ENCODE measurements around the gene EVA1B. TPM values are rescaled to one million over a fixed set of nuclear protein-coding genes. Genes with fewer than 3 reads are reported as not detected.

Gene EVA1B
- total and polyA plus RNA-seq, 2 donors (not counting 3 experiments of a cell fraction or from before 2014, with no cell fraction given) = 64.7 to 132 TPM

DNA sequence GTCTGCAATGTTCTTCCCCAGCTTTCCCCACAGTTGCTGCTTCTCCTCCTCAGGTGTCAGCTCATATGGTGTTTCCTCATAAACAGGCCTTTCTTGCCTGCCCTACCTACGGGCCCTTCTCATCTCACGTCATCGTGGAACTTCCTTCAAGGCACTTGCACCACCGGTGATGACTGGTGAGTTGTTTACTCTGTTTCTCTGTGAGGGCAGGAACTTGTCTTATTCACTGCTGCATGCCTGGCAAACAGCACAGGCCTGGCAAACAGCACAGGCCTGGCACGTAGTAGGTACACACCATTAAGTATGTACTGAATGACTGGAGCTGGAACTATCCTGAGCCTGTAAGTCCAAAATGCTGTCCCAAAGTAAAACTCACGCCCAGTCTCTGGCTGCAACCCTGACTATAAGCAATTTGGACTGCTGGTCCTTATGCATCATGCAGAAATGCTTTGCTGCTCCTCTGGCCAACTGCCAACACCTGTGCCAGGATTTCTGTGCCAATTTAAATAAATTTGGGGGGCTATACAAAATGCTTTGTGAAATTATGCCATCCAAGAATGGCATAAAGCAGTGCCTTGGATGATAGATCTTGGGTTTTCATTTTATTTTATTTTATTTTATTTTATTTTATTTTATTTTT is 36.6 kb upstream of the EVA1B start:
- intact Hi-C loops (cut with micrococcal nuclease) = no loop called here
- peaks cover 0 to 22% of the 10 kb centered on the region in 2 experiments for H3K36me3 ChIP-seq (ENCODE audit: control insufficient read depth in 2 of 2, extremely low read depth in 1 of 2, insufficient read depth in 2 of 2, low read length in 2 of 2)
- CTCF ChIA-PET = interaction anchor here (0.9 to 1.6 kb wide), 6 partner anchors 9 to 60 kb away, joined by 3 to 10 read pairs (median 6); no protein-coding TSS in a partner anchor
- POLR2A ChIA-PET = no interaction called here
- no TSS peak for BruUV-seq (replicated peaks)
- H3K4me1 ChIP-seq (ENCODE audit: control insufficient read depth, extremely low read depth, insufficient read depth, low read length) = no peaks in the 10 kb centered on the region
- no peaks in the 10 kb centered on the region for H4K20me1 ChIP-seq (replicated peaks; ENCODE audit: control insufficient read depth, extremely low read depth, insufficient read depth, low read length)
- no peaks in the 10 kb centered on the region for H3K9me3 ChIP-seq (replicated peaks; ENCODE audit: control insufficient read depth, insufficient read depth, low read length)
- FAIRE-seq (no peak), DNase-seq (ENCODE audit: low read depth, low spot score) (no peak)
- H3K79me2 ChIP-seq (ENCODE audit: control insufficient read depth, insufficient read depth, low read length) = peaks cover 4% of the 10 kb centered on the region
- no peak overlapping the region for H3K4me2 ChIP-seq (ENCODE audit: insufficient read depth, low read length)
- H2AFZ ChIP-seq (ENCODE audit: low read depth, low read length) = no peak overlapping the region
- H3K27ac ChIP-seq (ENCODE audit: insufficient read depth, low read depth, low read length) = no peak overlapping the region
- no peaks in the 10 kb centered on the region for H3K9me1 ChIP-seq (replicated peaks; ENCODE audit: control insufficient read depth, extremely low read depth, insufficient read depth, low read length)
- dilution Hi-C loops (cut with MboI; ENCODE audit: extremely low pct_ligation_motif_present, low sequenced_read_pairs) = no loop called here
- no peak overlapping the region for H3K4me3 ChIP-seq (replicated peaks in 1 of 3; ENCODE audit: insufficient read depth in 1 of 3, low read depth in 1 of 3, low read length in 3 of 3)
- no peak for TF ChIP-seq JUN (IDR thresholded peaks at IDR 0.05; ENCODE audit: borderline replicate concordance, insufficient read depth, insufficient read length, low read depth)
- H3K27me3 ChIP-seq (ENCODE audit: control insufficient read depth in 2 of 2, insufficient read depth in 2 of 2, low read length in 2 of 2) = no peaks in the 10 kb centered on the region
- no peak overlapping the region for H3K9ac ChIP-seq (replicated peaks; ENCODE audit: extremely low read depth, insufficient read depth, low read length)

DNA sequence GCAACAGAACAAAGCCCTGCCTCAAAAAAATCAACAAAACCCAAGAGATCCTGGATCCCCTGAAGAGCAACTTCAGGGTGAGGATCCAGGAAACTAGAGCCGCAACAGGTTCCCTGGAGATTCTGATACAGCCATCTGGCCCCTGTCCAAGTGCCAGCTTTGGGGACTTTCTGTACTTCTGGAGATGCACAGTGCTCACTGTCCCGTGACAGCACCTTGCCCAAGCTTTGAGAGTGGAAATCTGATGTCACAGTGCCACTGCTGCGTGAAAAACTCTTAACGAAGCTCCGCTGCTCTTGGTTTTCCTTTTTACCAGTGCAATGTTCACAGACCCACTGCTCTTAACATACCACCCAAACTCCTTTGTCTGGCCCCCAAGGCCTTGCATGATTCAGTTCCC is 35.9 kb upstream of the EVA1B start:
- no peak overlapping the region for H3K4me2 ChIP-seq (ENCODE audit: insufficient read depth, low read length)
- no peaks in the 10 kb centered on the region for H4K20me1 ChIP-seq (replicated peaks; ENCODE audit: control insufficient read depth, extremely low read depth, insufficient read depth, low read length)
- CTCF ChIA-PET = interaction anchor here (1.2 to 1.6 kb wide), 3 partner anchors 10 to 59 kb away, joined by 3 to 7 read pairs (median 6); no protein-coding TSS in a partner anchor
- no peaks in the 10 kb centered on the region for H3K9me3 ChIP-seq (replicated peaks; ENCODE audit: control insufficient read depth, insufficient read depth, low read length)
- H3K27ac ChIP-seq (ENCODE audit: insufficient read depth, low read depth, low read length) = no peak overlapping the region
- no peak overlapping the region for H2AFZ ChIP-seq (ENCODE audit: low read depth, low read length)
- H3K4me3 ChIP-seq (replicated peaks in 1 of 3; ENCODE audit: insufficient read depth in 1 of 3, low read depth in 1 of 3, low read length in 3 of 3) = no peak overlapping the region
- DNase-seq (ENCODE audit: low read depth, low spot score) (no peak), FAIRE-seq (no peak)
- no peaks in the 10 kb centered on the region for H3K9me1 ChIP-seq (replicated peaks; ENCODE audit: control insufficient read depth, extremely low read depth, insufficient read depth, low read length)
- dilution Hi-C loops (cut with MboI; ENCODE audit: extremely low pct_ligation_motif_present, low sequenced_read_pairs) (no loop called here), intact Hi-C loops (cut with micrococcal nuclease) (no loop called here)
- H3K36me3 ChIP-seq (ENCODE audit: control insufficient read depth in 2 of 2, extremely low read depth in 1 of 2, insufficient read depth in 2 of 2, low read length in 2 of 2) = peaks cover under 1 to 28% of the 10 kb centered on the region in 2 experiments
- no peak for TF ChIP-seq EZH2 (IDR thresholded peaks at IDR 0.05; ENCODE audit: borderline replicate concordance, low read depth, low read length, severe bottlenecking)
- TF ChIP-seq, protein P1, sequence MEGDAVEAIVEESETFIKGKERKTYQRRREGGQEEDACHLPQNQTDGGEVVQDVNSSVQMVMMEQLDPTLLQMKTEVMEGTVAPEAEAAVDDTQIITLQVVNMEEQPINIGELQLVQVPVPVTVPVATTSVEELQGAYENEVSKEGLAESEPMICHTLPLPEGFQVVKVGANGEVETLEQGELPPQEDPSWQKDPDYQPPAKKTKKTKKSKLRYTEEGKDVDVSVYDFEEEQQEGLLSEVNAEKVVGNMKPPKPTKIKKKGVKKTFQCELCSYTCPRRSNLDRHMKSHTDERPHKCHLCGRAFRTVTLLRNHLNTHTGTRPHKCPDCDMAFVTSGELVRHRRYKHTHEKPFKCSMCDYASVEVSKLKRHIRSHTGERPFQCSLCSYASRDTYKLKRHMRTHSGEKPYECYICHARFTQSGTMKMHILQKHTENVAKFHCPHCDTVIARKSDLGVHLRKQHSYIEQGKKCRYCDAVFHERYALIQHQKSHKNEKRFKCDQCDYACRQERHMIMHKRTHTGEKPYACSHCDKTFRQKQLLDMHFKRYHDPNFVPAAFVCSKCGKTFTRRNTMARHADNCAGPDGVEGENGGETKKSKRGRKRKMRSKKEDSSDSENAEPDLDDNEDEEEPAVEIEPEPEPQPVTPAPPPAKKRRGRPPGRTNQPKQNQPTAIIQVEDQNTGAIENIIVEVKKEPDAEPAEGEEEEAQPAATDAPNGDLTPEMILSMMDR (IDR thresholded peaks at IDR 0.05; ENCODE audit: extremely low read depth in 1 of 2, insufficient read depth in 1 of 2, low read depth in 1 of 2, low read length in 2 of 2) = no peak
- no peak for TF ChIP-seq POLR2AphosphoS5 (IDR thresholded peaks at IDR 0.05; ENCODE audit: insufficient read depth, low read depth, low read length)
- TF ChIP-seq, protein P2, sequence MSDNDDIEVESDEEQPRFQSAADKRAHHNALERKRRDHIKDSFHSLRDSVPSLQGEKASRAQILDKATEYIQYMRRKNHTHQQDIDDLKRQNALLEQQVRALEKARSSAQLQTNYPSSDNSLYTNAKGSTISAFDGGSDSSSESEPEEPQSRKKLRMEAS (IDR thresholded peaks at IDR 0.05; ENCODE audit: insufficient read depth, insufficient read length) = no peak
- no peaks in the 10 kb centered on the region for H3K27me3 ChIP-seq (ENCODE audit: control insufficient read depth in 2 of 2, insufficient read depth in 2 of 2, low read length in 2 of 2)
- H3K79me2 ChIP-seq (ENCODE audit: control insufficient read depth, insufficient read depth, low read length) = peaks cover 4% of the 10 kb centered on the region
- POLR2A ChIA-PET = no interaction called here
- no peaks in the 10 kb centered on the region for H3K4me1 ChIP-seq (ENCODE audit: control insufficient read depth, extremely low read depth, insufficient read depth, low read length)
- H3K9ac ChIP-seq (replicated peaks; ENCODE audit: extremely low read depth, insufficient read depth, low read length) = no peak overlapping the region
- no TSS peak for BruUV-seq (replicated peaks)

Data from endothelial cell of umbilical vein (primary cell).